Kidney (tissue), 14 donors: ENCODE data around the gene CRY1. TPM values are rescaled to one million over a fixed set of nuclear protein-coding genes. Genes with fewer than 3 reads are reported as not detected.
"Not testable (repeated sequence)": the region's sequence is repeated elsewhere in the genome, so short reads cannot be mapped to it uniquely, and the experiment has no call there.

Experiments
- DNase-seq, 5 donors: peaks; one replicate each; pipeline ENCODE4 v3.0.0-alpha.2; 2013 to 2020
- FAIRE-seq: peaks from 2 replicates; lab custom pipeline; 2012; peaks lifted over from hg19 to GRCh38; lab: Jason Lieb, UNC
- H3K27ac ChIP-seq, 2 donors: one replicate each; pipeline ENCODE4 v1.7.0; 2013; ENCODE audit warnings: low read depth in 2 of 2, low read length in 2 of 2, inconsistent platforms in 1 of 2
- H3K27me3 ChIP-seq: one replicate; pipeline ENCODE4 v1.7.1; 2013; ENCODE audit warnings: low read length, inconsistent platforms; ENCODE audit not compliant: control insufficient read depth, insufficient read depth
- H3K36me3 ChIP-seq, 3 donors: one replicate each; pipeline versions ENCODE4 v1.7.0 to v1.7.1; 2013; ENCODE audit warnings: low read length in 3 of 3, control low read depth in 1 of 3, inconsistent platforms in 1 of 3; ENCODE audit not compliant: insufficient read depth in 3 of 3, control insufficient read depth in 2 of 3
- H3K4me1 ChIP-seq, 3 donors: one replicate each; pipeline versions ENCODE4 v1.7.0 to v1.7.1; 2013; ENCODE audit warnings: low read length in 3 of 3, inconsistent platforms in 1 of 3, low read depth in 1 of 3; ENCODE audit not compliant: control insufficient read depth in 2 of 3, insufficient read depth in 2 of 3
- H3K4me3 ChIP-seq, 3 donors: one replicate each; pipeline versions ENCODE4 v1.7.0 to v1.8.1; 2013; ENCODE audit warnings: low read length in 3 of 3, control low read depth in 1 of 3, inconsistent platforms in 1 of 3
- H3K9ac ChIP-seq, 3 donors: one replicate each; pipeline versions ENCODE4 v1.7.0 to v1.7.1; 2013; ENCODE audit warnings: low read length in 3 of 3, control low read depth in 1 of 3, inconsistent platforms in 1 of 3
- H3K9me3 ChIP-seq, 3 donors: one replicate each; pipeline versions ENCODE4 v1.7.0 to v1.7.1; 2013; ENCODE audit warnings: low read length in 3 of 3, control low read depth in 1 of 3, inconsistent platforms in 1 of 3; ENCODE audit not compliant: control insufficient read depth in 2 of 3, insufficient read depth in 1 of 3
- CTCF ChIP-seq: IDR thresholded peaks from 3 replicates; pipeline ENCODE4 v1.5.1; 2012; ENCODE audit warnings: mild to moderate bottlenecking, moderate library complexity, borderline replicate concordance; ENCODE audit not compliant: insufficient read depth; ENCODE audit errors: extremely low read depth
- intact Hi-C: fragments of 100-400 bp; cut with DNase I; formaldehyde crosslinking; loops from one replicate; pipeline ENCODE4 v1.11.1; 2022
- polyA plus RNA-seq: library from polyadenylated mRNA; stranded (reverse); fragments of 350-450 nt; fragmentation: Illumina TruSeq; extraction: RNeasy Lipid Tissue Mini Kit (QIAGEN cat#74804); gene quantifications from one replicate; pipeline ENCODE4 v1.2.3, GENCODE V29; 2014; ENCODE audit warnings: low read depth, low replicate concordance; ENCODE audit not compliant: insufficient read depth
- total RNA-seq: library from RNA; stranded (reverse); fragmentation: NEBNext Ultra II Directional; extraction: Animal tissue kit (Norgen Biotek cat#: 25700); gene quantifications from one replicate; pipeline ENCODE4 v1.2.1, GENCODE V29; 2021
- donor health status: control.
- donor health status: control.
- donor health status: control.
- donor health status: control.
- donor health status: control.
- donor health status: DM: yes; HTN: yes; CAD: no.
- donor health status: Normal renal cell carcinoma (clear cell type).

CRY1 gene
- total and polyA plus RNA-seq, 2 donors from 2014 or later = 8.4 to 17.7 TPM

GRCh38 chr12:106999446-106999845, 93.9 kb downstream of the CRY1 start:
- no peaks in the 10 kb centered on the region for H3K9me3 ChIP-seq
- H3K4me1 ChIP-seq = no peaks in the 10 kb centered on the region
- H3K36me3 ChIP-seq = peaks cover 0 to 2% (median 0%) of the 10 kb centered on the region in 3 donors
- DNase-seq (no peak), FAIRE-seq (no peak)
- no peak overlapping the region for H3K9ac ChIP-seq
- no peaks in the 10 kb centered on the region for H3K27me3 ChIP-seq
- intact Hi-C loops = no loop called here
- TF ChIP-seq CTCF = no peak
- no peak overlapping the region for H3K27ac ChIP-seq
- H3K4me3 ChIP-seq = no peak overlapping the region

- FAIRE-seq (no peak), DNase-seq (no peak)
- H3K36me3 ChIP-seq = peaks cover 0 to 2% (median 0%) of the 10 kb centered on the region in 3 donors
- H3K9me3 ChIP-seq = no peaks in the 10 kb centered on the region
- H3K4me1 ChIP-seq = no peaks in the 10 kb centered on the region
- no peak overlapping the region for H3K4me3 ChIP-seq
- H3K27ac ChIP-seq = no peak overlapping the region
- TF ChIP-seq CTCF = no peak
- no peaks in the 10 kb centered on the region for H3K27me3 ChIP-seq
- intact Hi-C loops = no loop called here
- H3K9ac ChIP-seq = no peak overlapping the region
Observed at GRCh38 chr12:106997916-106998315, 95.4 kb downstream of the CRY1 start.

GRCh38 chr12:106996102-106996501, 97.2 kb downstream of the CRY1 start:
- intact Hi-C loops, H3K4me1 ChIP-seq, H3K9me3 ChIP-seq, FAIRE-seq, H3K9ac ChIP-seq, H3K27me3 ChIP-seq, H3K4me3 ChIP-seq, H3K36me3 ChIP-seq, DNase-seq, H3K27ac ChIP-seq: not testable (repeated sequence)

GRCh38 chr12:106994579-106995220, 98.6 kb downstream of the CRY1 start:
- no peak for TF ChIP-seq CTCF
- FAIRE-seq = no peak
- Histone ChIP-seq H3K36me3 (peaks cover 0 to 2% (median 0%) of the 10 kb centered on the region in 3 donors), H3K9me3 (no peaks in the 10 kb centered on the region), H3K4me3 (no peak overlapping the region), H3K4me1 (no peaks in the 10 kb centered on the region), H3K9ac (no peak overlapping the region), H3K27ac (no peak overlapping the region), H3K27me3 (no peaks in the 10 kb centered on the region)
- no peak for DNase-seq
- intact Hi-C loops = no loop called here
